K562 (cell line): ENCODE measurements around the gene TMEM151A. TPM values are rescaled to one million over a fixed set of nuclear protein-coding genes. Genes with fewer than 3 reads are reported as not detected.
A peak's percentile ranks its signal among the peaks of the same experiment; 100 is the strongest.

ENCODE experiments used
- ATF6 ChIP-seq: sonication (generic); formaldehyde crosslinking; IDR thresholded peaks from 2 replicates; pipeline ENCODE4 v1.4.0; 2020; ENCODE audit warnings: mild to moderate bottlenecking, missing genetic modification reagents
- BACH1 ChIP-seq: fragments of 200-800 bp; sonication (Bioruptor generic); IDR thresholded peaks from 2 replicates; pipeline ENCODE4 v1.6.1; 2016; ENCODE audit warnings: missing genetic modification characterization, missing compliant biosample characterization
- CREB1 ChIP-seq, 2 experiments: sonication (generic) in 1 of 2; formaldehyde crosslinking in 1 of 2; IDR thresholded peaks; 2 replicates each; pipeline versions ENCODE4 v1.6.1 to v1.8.0; 2012 to 2022; ENCODE audit warnings: inconsistent platforms in 1 of 2, mild to moderate bottlenecking in 1 of 2, missing genetic modification reagents in 1 of 2, moderate library complexity in 1 of 2
- HMGXB4 ChIP-seq: sonication (generic); formaldehyde crosslinking; IDR thresholded peaks from 2 replicates; pipeline ENCODE4 v1.8.1; 2023; ENCODE audit warnings: mild to moderate bottlenecking, missing genetic modification reagents
- KDM1A ChIP-seq, 2 experiments: fragments of 450-650 bp; IDR thresholded peaks; 2 replicates each; pipeline ENCODE4 v1.6.1; 2016; ENCODE audit warnings: mild to moderate bottlenecking in 2 of 2
- MNT ChIP-seq, 2 experiments: fragments of 450-650 bp; conservative IDR thresholded peaks; 2 replicates each; pipeline ENCODE4 v1.6.1; 2017; ENCODE audit warnings: mild to moderate bottlenecking in 2 of 2, moderate library complexity in 2 of 2
- OTX1 ChIP-seq: fragments of 450-650 bp; formaldehyde crosslinking; IDR thresholded peaks from 2 replicates; pipeline ENCODE4 v1.4.0; 2022; ENCODE audit warnings: mild to moderate bottlenecking
- SNIP1 ChIP-seq: fragments of 450-650 bp; IDR thresholded peaks from 2 replicates; pipeline ENCODE4 v1.7.1; 2017; ENCODE audit warnings: low read depth, mild to moderate bottlenecking
- TRIM28 ChIP-seq: fragments of 450-650 bp; IDR thresholded peaks from 2 replicates; pipeline ENCODE4 v1.6.1; 2017
- ZBED1 ChIP-seq: IDR thresholded peaks from 2 replicates; pipeline ENCODE4 v1.6.1; 2014
- ZBTB26 ChIP-seq: fragments of 450-650 bp; formaldehyde crosslinking; IDR thresholded peaks from 2 replicates; pipeline ENCODE4 v1.4.0; 2022; ENCODE audit warnings: missing genetic modification characterization
- ZNF76 ChIP-seq: fragments of 250-450 bp; sonication (Bioruptor Pico); IDR thresholded peaks from 2 replicates; pipeline ENCODE4 v1.4.0; 2020; ENCODE audit warnings: mild to moderate bottlenecking, moderate library complexity, borderline replicate concordance
- polyA plus RNA-seq, 8 experiments: library from polyadenylated mRNA; depleted of rRNA in 4 of 8; stranded (reverse) in 5 of 8; unstranded in 3 of 8; fragments of >200 nt; fragmentation: Nextera tagmentation in 2 of 8; fragmentation: Illumina TruSeq in 1 of 8; extraction: Ambion mirVana in 2 of 8; extraction: Trizol in 1 of 8; gene quantifications; 2 replicates each; pipeline versions ENCODE4 v1.2.1 to v1.2.3, GENCODE V29; 2011 to 2014; ENCODE audit warnings: inconsistent platforms in 1 of 8, missing spikeins in 1 of 8
- total RNA-seq, 7 experiments: library from RNA; depleted of rRNA in 6 of 7; stranded (reverse); fragments of >200 nt in 6 of 7; fragmentation: Illumina TruSeq in 2 of 7; extraction: Trizol in 2 of 7; gene quantifications; 2 replicates each; pipeline versions ENCODE4 v1.2.1 to v1.2.3, GENCODE V29; 2011 to 2021; ENCODE audit warnings: low replicate concordance in 1 of 7
- TF ChIP-seq, protein P1 (sequence below): fragments of 450-650 bp; IDR thresholded peaks from 2 replicates; pipeline ENCODE4 v1.6.1; 2017; ENCODE audit warnings: antibody characterized with exemption, mild to moderate bottlenecking
- TF ChIP-seq, protein P2 (sequence below): fragments of 450-650 bp; formaldehyde crosslinking; IDR thresholded peaks from 2 replicates; pipeline ENCODE4 v1.4.0; 2020; ENCODE audit warnings: mild to moderate bottlenecking, mixed read lengths

TMEM151A gene
- total and polyA plus RNA-seq, 9 of the 15 experiments (the other 6 are each of a cell fraction or from before 2014, with no cell fraction given): not detected

- TF ChIP-seq ZNF76 (CRISPR knock-in tag): no peak
- TF ChIP-seq ATF6 (CRISPR knock-in tag): no peak
- no peak for TF ChIP-seq OTX1
- TF ChIP-seq SNIP1: no peak
- TF ChIP-seq, protein P1, sequence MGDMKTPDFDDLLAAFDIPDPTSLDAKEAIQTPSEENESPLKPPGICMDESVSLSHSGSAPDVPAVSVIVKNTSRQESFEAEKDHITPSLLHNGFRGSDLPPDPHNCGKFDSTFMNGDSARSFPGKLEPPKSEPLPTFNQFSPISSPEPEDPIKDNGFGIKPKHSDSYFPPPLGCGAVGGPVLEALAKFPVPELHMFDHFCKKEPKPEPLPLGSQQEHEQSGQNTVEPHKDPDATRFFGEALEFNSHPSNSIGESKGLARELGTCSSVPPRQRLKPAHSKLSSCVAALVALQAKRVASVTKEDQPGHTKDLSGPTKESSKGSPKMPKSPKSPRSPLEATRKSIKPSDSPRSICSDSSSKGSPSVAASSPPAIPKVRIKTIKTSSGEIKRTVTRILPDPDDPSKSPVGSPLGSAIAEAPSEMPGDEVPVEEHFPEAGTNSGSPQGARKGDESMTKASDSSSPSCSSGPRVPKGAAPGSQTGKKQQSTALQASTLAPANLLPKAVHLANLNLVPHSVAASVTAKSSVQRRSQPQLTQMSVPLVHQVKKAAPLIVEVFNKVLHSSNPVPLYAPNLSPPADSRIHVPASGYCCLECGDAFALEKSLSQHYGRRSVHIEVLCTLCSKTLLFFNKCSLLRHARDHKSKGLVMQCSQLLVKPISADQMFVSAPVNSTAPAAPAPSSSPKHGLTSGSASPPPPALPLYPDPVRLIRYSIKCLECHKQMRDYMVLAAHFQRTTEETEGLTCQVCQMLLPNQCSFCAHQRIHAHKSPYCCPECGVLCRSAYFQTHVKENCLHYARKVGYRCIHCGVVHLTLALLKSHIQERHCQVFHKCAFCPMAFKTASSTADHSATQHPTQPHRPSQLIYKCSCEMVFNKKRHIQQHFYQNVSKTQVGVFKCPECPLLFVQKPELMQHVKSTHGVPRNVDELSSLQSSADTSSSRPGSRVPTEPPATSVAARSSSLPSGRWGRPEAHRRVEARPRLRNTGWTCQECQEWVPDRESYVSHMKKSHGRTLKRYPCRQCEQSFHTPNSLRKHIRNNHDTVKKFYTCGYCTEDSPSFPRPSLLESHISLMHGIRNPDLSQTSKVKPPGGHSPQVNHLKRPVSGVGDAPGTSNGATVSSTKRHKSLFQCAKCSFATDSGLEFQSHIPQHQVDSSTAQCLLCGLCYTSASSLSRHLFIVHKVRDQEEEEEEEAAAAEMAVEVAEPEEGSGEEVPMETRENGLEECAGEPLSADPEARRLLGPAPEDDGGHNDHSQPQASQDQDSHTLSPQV: no peak
- TF ChIP-seq MNT (conservative IDR thresholded peaks at IDR 0.05): peak in 1 of 2 experiments; percentile 93; a peak in 3 of 4 replicates
- no peak; the same call in 1 of the 2 replicates for TF ChIP-seq HMGXB4
- TF ChIP-seq, protein P2, sequence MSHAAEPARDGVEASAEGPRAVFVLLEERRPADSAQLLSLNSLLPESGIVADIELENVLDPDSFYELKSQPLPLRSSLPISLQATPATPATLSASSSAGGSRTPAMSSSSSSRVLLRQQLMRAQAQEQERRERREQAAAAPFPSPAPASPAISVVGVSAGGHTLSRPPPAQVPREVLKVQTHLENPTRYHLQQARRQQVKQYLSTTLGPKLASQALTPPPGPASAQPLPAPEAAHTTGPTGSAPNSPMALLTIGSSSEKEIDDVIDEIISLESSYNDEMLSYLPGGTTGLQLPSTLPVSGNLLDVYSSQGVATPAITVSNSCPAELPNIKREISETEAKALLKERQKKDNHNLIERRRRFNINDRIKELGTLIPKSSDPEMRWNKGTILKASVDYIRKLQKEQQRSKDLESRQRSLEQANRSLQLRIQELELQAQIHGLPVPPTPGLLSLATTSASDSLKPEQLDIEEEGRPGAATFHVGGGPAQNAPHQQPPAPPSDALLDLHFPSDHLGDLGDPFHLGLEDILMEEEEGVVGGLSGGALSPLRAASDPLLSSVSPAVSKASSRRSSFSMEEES (CRISPR knock-in tag): no peak
- no peak for TF ChIP-seq CREB1 (IDR thresholded peaks at IDR 0.05)
- TF ChIP-seq CREB1 (CRISPR knock-in tag; IDR thresholded peaks at IDR 0.05): no peak
- TF ChIP-seq ZBTB26 (CRISPR knock-in tag): no peak
- peak in 1 of 2 experiments; percentile 28; a peak in 1 of 4 replicates for TF ChIP-seq KDM1A (IDR thresholded peaks at IDR 0.05)
- 0 out of 2 replicates have a peak, but pooled peaks have one; percentile 36 for TF ChIP-seq TRIM28
- TF ChIP-seq BACH1 (tag): no peak
- no peak for TF ChIP-seq ZBED1
Measured at GRCh38 chr11:66289548-66290329, 2.0 kb upstream of the TMEM151A start (continued).
